HG03520 (cell line): ENCODE data around the gene STON2.
"Not testable (repeated sequence)": the region's sequence is repeated elsewhere in the genome, so short reads cannot be mapped to it uniquely, and the experiment has no call there.

ENCODE experiments used
- ATAC-seq: cut with Tn5 transposase; IDR thresholded peaks from one replicate; pipeline ENCODE4 v1.9.1; 2021; ENCODE audit warnings: mild to moderate bottlenecking, moderate library complexity; ENCODE audit not compliant: unreplicated experiment

STON2 gene, protein sequence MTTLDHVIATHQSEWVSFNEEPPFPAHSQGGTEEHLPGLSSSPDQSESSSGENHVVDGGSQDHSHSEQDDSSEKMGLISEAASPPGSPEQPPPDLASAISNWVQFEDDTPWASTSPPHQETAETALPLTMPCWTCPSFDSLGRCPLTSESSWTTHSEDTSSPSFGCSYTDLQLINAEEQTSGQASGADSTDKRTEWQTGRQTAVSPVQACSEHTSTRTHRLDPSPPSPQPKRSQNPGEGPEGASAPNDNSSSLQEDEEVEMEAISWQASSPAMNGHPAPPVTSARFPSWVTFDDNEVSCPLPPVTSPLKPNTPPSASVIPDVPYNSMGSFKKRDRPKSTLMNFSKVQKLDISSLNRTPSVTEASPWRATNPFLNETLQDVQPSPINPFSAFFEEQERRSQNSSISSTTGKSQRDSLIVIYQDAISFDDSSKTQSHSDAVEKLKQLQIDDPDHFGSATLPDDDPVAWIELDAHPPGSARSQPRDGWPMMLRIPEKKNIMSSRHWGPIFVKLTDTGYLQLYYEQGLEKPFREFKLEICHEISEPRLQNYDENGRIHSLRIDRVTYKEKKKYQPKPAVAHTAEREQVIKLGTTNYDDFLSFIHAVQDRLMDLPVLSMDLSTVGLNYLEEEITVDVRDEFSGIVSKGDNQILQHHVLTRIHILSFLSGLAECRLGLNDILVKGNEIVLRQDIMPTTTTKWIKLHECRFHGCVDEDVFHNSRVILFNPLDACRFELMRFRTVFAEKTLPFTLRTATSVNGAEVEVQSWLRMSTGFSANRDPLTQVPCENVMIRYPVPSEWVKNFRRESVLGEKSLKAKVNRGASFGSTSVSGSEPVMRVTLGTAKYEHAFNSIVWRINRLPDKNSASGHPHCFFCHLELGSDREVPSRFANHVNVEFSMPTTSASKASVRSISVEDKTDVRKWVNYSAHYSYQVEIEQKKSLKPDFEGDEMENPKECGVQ

DNA sequence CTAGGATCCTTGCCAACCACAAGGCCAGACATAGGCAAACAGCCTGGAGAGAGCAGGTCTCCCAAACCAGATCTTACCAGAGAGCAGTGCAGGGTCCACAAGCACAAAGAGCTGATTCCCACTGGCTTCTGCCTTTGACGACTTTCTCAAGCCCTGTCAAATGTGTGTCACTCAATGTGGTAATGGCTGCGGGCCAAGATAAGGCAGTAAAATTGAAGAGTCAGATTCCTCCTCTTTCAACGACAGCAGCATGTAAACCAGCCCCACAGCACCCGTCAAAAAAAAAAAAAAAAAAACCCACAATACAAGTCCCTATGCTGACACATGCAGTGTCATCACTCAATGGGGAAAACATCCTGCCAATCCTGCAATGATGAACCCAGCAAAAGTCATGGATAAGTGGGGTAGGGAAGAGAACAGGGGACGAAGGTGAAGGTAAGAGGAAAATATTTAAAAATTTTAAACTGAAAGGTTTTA lies at the start of gene STON2:
TSS of gene STON2 (minus strand) at position 123 of the 477 bp plus-strand sequence. CDS start 1,942 bp downstream, outside the sequence.
- ATAC-seq: no peak

DNA sequence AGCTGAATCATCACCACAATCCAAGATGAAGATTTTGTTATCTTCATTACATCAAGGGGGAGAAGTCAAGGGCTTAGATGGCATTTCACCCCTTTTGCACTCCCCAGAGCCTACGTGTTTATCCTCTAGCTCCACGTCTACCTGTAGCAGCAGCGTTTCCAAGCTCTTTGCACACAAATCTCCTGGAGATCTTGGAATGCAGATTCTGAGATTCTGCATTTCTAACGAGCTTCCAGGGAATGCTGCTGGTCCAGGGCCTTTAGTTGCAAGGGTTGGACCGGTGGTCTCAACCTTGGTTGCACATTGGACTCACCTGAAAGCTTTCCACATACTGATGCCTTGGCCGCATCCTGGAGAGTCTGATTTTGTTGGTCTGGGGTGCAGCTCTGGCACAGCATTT lies 49.5 kb upstream of the STON2 start:
- no peak for ATAC-seq

GRCh38 chr14:81449114-81449513 lies 49.0 kb upstream of the STON2 start:
- no peak for ATAC-seq

GRCh38 chr14:81447021-81447764 lies 47.1 kb upstream of the STON2 start:
- no peak for ATAC-seq

DNA sequence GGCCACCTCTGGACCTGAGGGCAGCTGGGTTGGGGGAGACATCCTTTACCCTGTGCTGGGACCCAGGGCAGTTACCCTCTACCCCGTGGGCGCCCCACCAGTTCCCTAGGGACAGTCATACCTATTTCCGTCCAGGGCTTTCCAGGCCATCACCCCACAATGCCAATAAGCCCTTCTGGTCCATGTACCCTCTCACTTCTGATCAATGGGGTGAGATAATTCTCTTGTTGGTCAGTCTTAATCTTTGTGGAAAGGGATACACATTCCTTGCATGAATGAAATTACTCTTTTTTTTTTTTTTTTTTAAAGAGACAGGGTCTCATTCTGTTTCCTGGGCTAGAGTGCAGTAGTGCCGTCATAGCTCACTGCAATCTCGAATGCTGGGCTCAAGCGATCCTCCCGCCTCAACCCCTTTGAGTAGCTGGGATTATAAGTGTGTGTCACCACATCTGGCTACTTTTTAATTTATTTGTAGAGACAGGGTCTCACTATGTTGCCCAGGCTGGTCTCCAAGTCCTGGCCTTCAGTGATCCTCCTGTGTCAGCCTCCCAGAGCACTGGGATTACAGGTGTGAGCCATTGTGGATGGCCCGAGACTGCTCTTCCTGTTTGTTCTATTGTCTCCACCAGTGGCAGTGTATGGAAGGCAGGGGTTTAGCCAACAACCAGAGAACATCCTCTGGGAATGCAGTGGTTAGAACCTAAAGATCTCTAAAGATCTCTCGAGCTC lies 46.3 kb upstream of the STON2 start:
- ATAC-seq: no peak

- ATAC-seq: no peak
Observed at GRCh38 chr14:81441626-81442134, 41.6 kb upstream of the STON2 start.

- ATAC-seq: no peak
Observed at GRCh38 chr14:81440041-81440440, 39.9 kb upstream of the STON2 start.

DNA sequence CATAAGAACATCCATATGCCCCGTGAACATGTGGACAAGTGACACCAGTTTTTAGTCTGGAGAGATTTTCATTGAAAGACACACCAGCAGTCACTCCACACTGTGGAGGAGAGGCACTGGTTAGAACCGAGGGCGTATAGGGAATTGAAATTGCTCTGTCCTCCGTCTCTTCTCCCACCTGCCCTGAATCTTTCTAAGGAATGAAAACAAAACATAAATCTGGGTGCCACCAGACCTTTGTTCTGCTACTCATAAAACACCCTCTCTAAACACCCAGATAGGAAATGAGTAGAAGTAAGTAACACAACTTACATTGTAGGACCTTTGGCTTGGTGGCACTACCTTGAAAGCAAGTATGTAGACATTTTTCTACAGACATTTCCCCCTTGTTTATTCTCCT lies 37.1 kb upstream of the STON2 start:
- ATAC-seq: no peak

DNA sequence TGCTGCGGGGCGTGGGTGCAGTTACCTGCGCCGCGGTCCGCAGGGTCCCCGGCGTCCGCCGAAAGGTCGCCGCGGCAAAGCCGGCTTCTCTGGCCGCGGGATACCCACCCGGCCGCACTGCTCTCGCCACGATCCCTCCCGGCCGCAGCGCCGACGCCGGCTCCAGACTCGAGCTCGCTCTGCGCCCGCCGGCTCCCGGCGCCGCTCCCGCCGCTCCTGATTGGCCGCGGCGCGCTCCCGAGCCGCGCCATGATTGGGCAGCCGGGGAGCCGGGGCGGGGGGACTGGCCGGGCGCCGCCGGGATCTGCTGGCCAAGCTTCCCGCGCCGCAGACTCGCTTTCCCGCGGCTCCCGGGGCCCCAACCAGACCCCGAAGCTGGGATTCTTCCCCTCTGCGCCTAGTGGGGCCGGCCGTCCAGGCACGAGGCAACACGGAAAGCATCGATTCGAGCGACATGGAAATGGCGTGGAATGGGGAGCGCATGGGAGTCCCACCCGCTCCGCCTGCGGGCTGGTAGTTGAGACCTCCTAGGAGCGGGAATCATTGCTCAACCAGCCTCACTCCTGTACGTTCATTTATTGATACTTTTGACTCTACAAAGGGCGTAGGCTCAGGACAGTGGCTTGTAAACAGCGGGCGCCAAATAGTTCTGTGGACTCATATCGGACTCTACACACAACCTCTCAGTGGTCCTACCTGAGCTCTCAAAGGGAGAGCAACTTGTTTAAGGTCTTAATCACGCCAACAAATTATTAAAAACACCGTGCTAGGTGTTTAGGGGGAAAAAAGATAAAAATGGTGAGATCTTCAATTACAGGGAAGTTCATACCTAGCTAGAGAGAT lies 36.4 kb upstream of the STON2 start:
- ATAC-seq: peak; percentile 79

GRCh38 chr14:81435391-81436295 lies 35.5 kb upstream of the STON2 start:
- ATAC-seq: peak; percentile 37

GRCh38 chr14:81435048-81435390 lies 34.9 kb upstream of the STON2 start:
- ATAC-seq: no peak

DNA sequence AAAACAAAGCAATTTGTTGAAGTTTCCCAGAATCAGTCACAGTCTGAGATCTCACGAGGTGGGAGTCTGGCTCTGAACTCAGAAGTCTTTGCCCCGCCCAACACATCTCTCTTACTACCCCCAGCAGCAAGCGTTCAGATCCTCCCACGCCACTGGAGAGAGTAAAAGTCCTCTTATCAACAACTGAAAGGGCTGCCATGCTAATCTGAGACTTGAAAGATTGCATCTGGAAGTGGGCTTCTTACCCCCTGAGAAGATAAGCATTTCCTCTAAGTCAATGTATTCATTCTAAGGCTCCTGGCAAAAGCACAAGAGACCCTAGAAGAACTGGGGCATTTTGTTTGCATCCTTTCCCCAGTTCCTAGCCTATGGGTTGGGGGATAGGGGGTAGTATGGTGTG lies 34.1 kb upstream of the STON2 start:
- ATAC-seq: no peak

- ATAC-seq: no peak
Observed at GRCh38 chr14:81433378-81433777, 33.3 kb upstream of the STON2 start.

GRCh38 chr14:81432219-81432661 lies 32.1 kb upstream of the STON2 start:
- ATAC-seq: no peak

- no peak for ATAC-seq
Observed at GRCh38 chr14:81430235-81430634, 30.1 kb upstream of the STON2 start.

GRCh38 chr14:81429749-81430148 lies 29.6 kb upstream of the STON2 start:
- ATAC-seq: not testable (repeated sequence)

DNA sequence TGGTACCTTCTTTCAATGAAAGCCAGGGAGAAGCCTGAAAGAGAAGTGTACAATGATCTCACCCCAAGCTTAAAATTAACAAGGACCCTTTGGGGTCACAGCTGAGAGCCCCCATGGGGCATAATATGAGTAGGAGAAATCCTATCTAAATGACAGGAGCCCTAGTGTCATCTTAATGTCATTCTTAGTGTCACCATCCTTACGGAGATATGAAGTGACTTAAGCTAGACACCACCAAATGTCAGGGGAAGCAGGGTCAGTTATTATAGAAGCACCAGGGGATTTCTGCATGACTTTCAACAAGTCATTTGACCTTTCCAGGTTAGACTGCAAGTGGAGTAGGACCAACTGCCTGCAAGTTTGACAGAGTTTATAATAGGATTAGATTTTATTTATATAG lies 28.9 kb upstream of the STON2 start:
- ATAC-seq: no peak
